Astrocyte (in vitro differentiated cells and primary cell): ENCODE results near the gene TRHDE.

Experiments
- EZH2 ChIP-seq: IDR thresholded peaks from 2 replicates; pipeline ENCODE4 v1.6.1; 2012; ENCODE audit warnings: mild to moderate bottlenecking, low read length, inconsistent platforms; ENCODE audit not compliant: insufficient read depth
- TF ChIP-seq, protein P1 (sequence below): IDR thresholded peaks from 2 replicates; pipeline ENCODE4 v1.5.1; 2011; ENCODE audit warnings: low read depth, mild to moderate bottlenecking, inconsistent platforms, low read length, moderate library complexity; ENCODE audit not compliant: insufficient read depth

- TF ChIP-seq EZH2, result no peak
- TF ChIP-seq, protein P1, sequence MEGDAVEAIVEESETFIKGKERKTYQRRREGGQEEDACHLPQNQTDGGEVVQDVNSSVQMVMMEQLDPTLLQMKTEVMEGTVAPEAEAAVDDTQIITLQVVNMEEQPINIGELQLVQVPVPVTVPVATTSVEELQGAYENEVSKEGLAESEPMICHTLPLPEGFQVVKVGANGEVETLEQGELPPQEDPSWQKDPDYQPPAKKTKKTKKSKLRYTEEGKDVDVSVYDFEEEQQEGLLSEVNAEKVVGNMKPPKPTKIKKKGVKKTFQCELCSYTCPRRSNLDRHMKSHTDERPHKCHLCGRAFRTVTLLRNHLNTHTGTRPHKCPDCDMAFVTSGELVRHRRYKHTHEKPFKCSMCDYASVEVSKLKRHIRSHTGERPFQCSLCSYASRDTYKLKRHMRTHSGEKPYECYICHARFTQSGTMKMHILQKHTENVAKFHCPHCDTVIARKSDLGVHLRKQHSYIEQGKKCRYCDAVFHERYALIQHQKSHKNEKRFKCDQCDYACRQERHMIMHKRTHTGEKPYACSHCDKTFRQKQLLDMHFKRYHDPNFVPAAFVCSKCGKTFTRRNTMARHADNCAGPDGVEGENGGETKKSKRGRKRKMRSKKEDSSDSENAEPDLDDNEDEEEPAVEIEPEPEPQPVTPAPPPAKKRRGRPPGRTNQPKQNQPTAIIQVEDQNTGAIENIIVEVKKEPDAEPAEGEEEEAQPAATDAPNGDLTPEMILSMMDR, result no peak
Observed at GRCh38 chr12:72236071-72236705, 36.0 kb upstream of the TRHDE start.
